K562 (cell line): ENCODE results near the gene CDH8. TPM values are rescaled to one million over a fixed set of nuclear protein-coding genes. Genes with fewer than 3 reads are reported as not detected.
"Not testable (repeated sequence)": the region's sequence is repeated elsewhere in the genome, so short reads cannot be mapped to it uniquely, and the experiment has no call there.

ENCODE experiments used
- ATAC-seq: fragments of 200-7000 bp; cut with Tn5 transposase; 3 replicates; pipeline ENCODE4 v1.9.1; 2020; ENCODE audit warnings: moderate library complexity
- BruUV-seq: library from RNA; stranded (reverse); fragments of 400-500 nt; replicated peaks from 2 replicates; lab custom pipeline; 2021; lab: Mats Ljungman, UMichigan
- CTCF ChIA-PET: fragments of 300-600 bp; formaldehyde crosslinking; extraction: SDS; loops from one replicate; lab custom pipeline; 2021; ENCODE audit warnings: low intra/inter-chr PET ratio; lab: Yijun Ruan, JAX
- POLR2A ChIA-PET: fragments of 300-600, 350-650 bp; sonication (Branson Sonifier 250); formaldehyde crosslinking; extraction: SDS; loops from one replicate; lab custom pipeline; 2021; ENCODE audit warnings: antibody characterized with exemption, inconsistent platforms; lab: Yijun Ruan, JAX
- DNase-seq, 4 experiments: peaks; one replicate each; pipeline versions ENCODE4 v3.0.0 to v3.0.0-alpha.2; 2011 to 2018; ENCODE audit warnings: low spot score in 3 of 4, mixed read lengths in 3 of 4; ENCODE audit errors: extremely low read depth in 1 of 4
- FAIRE-seq: peaks from 2 replicates; lab custom pipeline; 2011; peaks lifted over from hg19 to GRCh38; lab: Jason Lieb, UNC
- H2AFZ ChIP-seq: 2 replicates; pipeline ENCODE4 v1.6.0; 2011; ENCODE audit warnings: low read depth, low read length, control low read depth, inconsistent platforms
- H3K27ac ChIP-seq: fragments of 200-600 bp; 3 replicates; pipeline ENCODE4 v1.8.0; 2011; ENCODE audit warnings: low read depth, mild to moderate bottlenecking, control low read depth, inconsistent platforms, low read length, moderate library complexity, mixed read lengths; ENCODE audit errors: extremely low read depth
- H3K27me3 ChIP-seq, 2 experiments: fragments of 300-600 bp in 1 of 2; 2 replicates in 1 of 2; 3 replicates in 1 of 2; pipeline versions ENCODE4 v1.6.0 to v1.8.0; 2011; ENCODE audit warnings: inconsistent platforms in 2 of 2, low read length in 2 of 2, mild to moderate bottlenecking in 1 of 2, mixed read lengths in 1 of 2, moderate library complexity in 1 of 2; ENCODE audit not compliant: control insufficient read depth in 2 of 2, insufficient read depth in 2 of 2
- H3K36me3 ChIP-seq: fragments of 300-600 bp; 3 replicates; pipeline ENCODE4 v1.8.0; 2011; ENCODE audit warnings: mild to moderate bottlenecking, low read length, inconsistent platforms; ENCODE audit not compliant: control insufficient read depth, insufficient read depth
- H3K4me1 ChIP-seq, 2 experiments: fragments of 200-600 bp in 1 of 2; replicated peaks in 1 of 2; 2 replicates in 1 of 2; 3 replicates in 1 of 2; pipeline versions ENCODE4 v1.5.1 to v1.8.0; 2011; ENCODE audit warnings: inconsistent platforms in 2 of 2, low read length in 2 of 2, mild to moderate bottlenecking in 1 of 2, mixed read lengths in 1 of 2, moderate library complexity in 1 of 2; ENCODE audit not compliant: control insufficient read depth in 2 of 2, insufficient read depth in 2 of 2
- H3K4me2 ChIP-seq: 2 replicates; pipeline ENCODE4 v1.6.1; 2011; ENCODE audit warnings: low read length, control low read depth, inconsistent platforms, mixed read lengths; ENCODE audit not compliant: insufficient read depth
- H3K4me3 ChIP-seq: fragments of 200-600 bp; sonication (generic), shearing (Covaris generic); 2 replicates; pipeline ENCODE4 v1.5.1; 2016; ENCODE audit warnings: control low read depth, inconsistent platforms
- H3K79me2 ChIP-seq: fragments of 200-600 bp; 3 replicates; pipeline ENCODE4 v1.8.0; 2011; ENCODE audit warnings: low read length, inconsistent platforms; ENCODE audit not compliant: control insufficient read depth, insufficient read depth
- H3K9ac ChIP-seq, 2 experiments: 2 replicates each; pipeline versions ENCODE4 v1.6.0 to v1.6.1; 2011; ENCODE audit warnings: low read depth in 2 of 2, low read length in 2 of 2, control low read depth in 1 of 2, inconsistent platforms in 1 of 2, mild to moderate bottlenecking in 1 of 2, mixed read lengths in 1 of 2; ENCODE audit not compliant: insufficient read depth in 1 of 2
- H3K9me1 ChIP-seq: one replicate; pipeline ENCODE4 v1.6.0; 2011; ENCODE audit warnings: inconsistent platforms, mild to moderate bottlenecking, low read length, moderate library complexity; ENCODE audit not compliant: control insufficient read depth, insufficient read depth
- H3K9me3 ChIP-seq: replicated peaks from 2 replicates; pipeline ENCODE4 v1.5.1; 2011; ENCODE audit warnings: low read depth, low read length, inconsistent platforms; ENCODE audit not compliant: control insufficient read depth, insufficient read depth
- H4K20me1 ChIP-seq: replicated peaks from 2 replicates; pipeline ENCODE4 v1.6.1; 2011; ENCODE audit warnings: low read length, inconsistent platforms, mixed read lengths; ENCODE audit not compliant: control insufficient read depth, insufficient read depth
- CBX5 ChIP-seq: IDR thresholded peaks from 2 replicates; pipeline ENCODE4 v1.6.1; 2014; ENCODE audit warnings: low read depth, borderline replicate concordance
- COPS2 ChIP-seq: fragments of 450-650 bp; conservative IDR thresholded peaks from 2 replicates; pipeline ENCODE4 v1.6.1; 2016; ENCODE audit warnings: mild to moderate bottlenecking, moderate library complexity
- KAT7 ChIP-seq: sonication (generic); formaldehyde crosslinking; IDR thresholded peaks from 2 replicates; pipeline ENCODE4 v1.8.0; 2022; ENCODE audit warnings: missing genetic modification reagents, mild to moderate bottlenecking, borderline replicate concordance
- KLF6 ChIP-seq: fragments of 250-450 bp; sonication (Bioruptor Pico); IDR thresholded peaks from 2 replicates; pipeline ENCODE4 v1.4.0; 2020; ENCODE audit warnings: mild to moderate bottlenecking, moderate library complexity, borderline replicate concordance
- MYC ChIP-seq, 2 experiments: fragments of 250-450 bp in 1 of 2; sonication (Bioruptor Pico) in 1 of 2; IDR thresholded peaks; 2 replicates each; pipeline versions ENCODE4 v1.5.1 to v1.6.1; 2012 to 2021; ENCODE audit warnings: low read depth in 2 of 2, borderline replicate concordance in 1 of 2, improper control_type of control experiment in 1 of 2, low read length in 1 of 2, mild to moderate bottlenecking in 1 of 2, moderate library complexity in 1 of 2
- PHF21A ChIP-seq: fragments of 450-650 bp; IDR thresholded peaks from 2 replicates; pipeline ENCODE4 v1.6.1; 2017; ENCODE audit warnings: low read depth, borderline replicate concordance
- ZNF224 ChIP-seq: sonication (generic); formaldehyde crosslinking; IDR thresholded peaks from 2 replicates; pipeline ENCODE4 v1.8.0; 2022; ENCODE audit warnings: mild to moderate bottlenecking, missing genetic modification reagents
- ZNF589 ChIP-seq: fragments of 200-800 bp; sonication (Bioruptor generic); IDR thresholded peaks from 2 replicates; pipeline ENCODE4 v1.6.1; 2016; ENCODE audit warnings: low read depth, missing genetic modification characterization, missing compliant biosample characterization
- WGBS: fragments of 100-300 bp; shearing (Covaris generic); methylation state at CpG from one replicate; pipeline ENCODE4 v1.1.6; 2016; ENCODE audit warnings: low coverage, mixed read lengths; ENCODE audit not compliant: insufficient coverage; ENCODE audit errors: missing lambda C conversion rate; 5-methylcytosine and 5-hydroxymethylcytosine counted together
- in situ Hi-C: fragments of 300-500 bp; cut with MboI; formaldehyde crosslinking; loops from 4 replicates; pipeline ENCODE4 v1.15.0; 2018; ENCODE audit warnings: inconsistent platforms, mixed read lengths
- intact Hi-C: fragments of 100-400 bp; cut with micrococcal nuclease; formaldehyde crosslinking; loops from 2 replicates; pipeline ENCODE4 v1.14.2; 2022
- polyA plus RNA-seq, 8 experiments: library from polyadenylated mRNA; depleted of rRNA in 4 of 8; stranded (reverse) in 5 of 8; unstranded in 3 of 8; fragments of >200 nt; fragmentation: Nextera tagmentation in 2 of 8; fragmentation: Illumina TruSeq in 1 of 8; extraction: Ambion mirVana in 2 of 8; extraction: Trizol in 1 of 8; gene quantifications; 2 replicates each; pipeline versions ENCODE4 v1.2.1 to v1.2.3, GENCODE V29; 2011 to 2014; ENCODE audit warnings: inconsistent platforms in 1 of 8, missing spikeins in 1 of 8
- total RNA-seq, 7 experiments: library from RNA; depleted of rRNA in 6 of 7; stranded (reverse); fragments of >200 nt in 6 of 7; fragmentation: Illumina TruSeq in 2 of 7; extraction: Trizol in 2 of 7; gene quantifications; 2 replicates each; pipeline versions ENCODE4 v1.2.1 to v1.2.3, GENCODE V29; 2011 to 2021; ENCODE audit warnings: low replicate concordance in 1 of 7
- TF ChIP-seq, protein P1 (sequence below): fragments of 450-650 bp; IDR thresholded peaks from 2 replicates; pipeline ENCODE4 v1.6.1; 2018; ENCODE audit warnings: mild to moderate bottlenecking, low read depth; ENCODE audit not compliant: partially characterized antibody
- TF ChIP-seq, protein P2 (sequence below): conservative IDR thresholded peaks from 2 replicates; pipeline ENCODE4 v1.6.1; 2011; ENCODE audit warnings: low read depth, mild to moderate bottlenecking, low read length; ENCODE audit not compliant: control insufficient read depth
- TF ChIP-seq, protein P3 (sequence below): sonication (generic); formaldehyde crosslinking; IDR thresholded peaks from 2 replicates; pipeline ENCODE4 v1.8.0; 2022; ENCODE audit warnings: missing genetic modification reagents, mild to moderate bottlenecking, moderate library complexity, borderline replicate concordance

Gene CDH8
- total and polyA plus RNA-seq, 9 of the 15 experiments (the other 6 are each of a cell fraction or from before 2014, with no cell fraction given): 0.22 to 1.4 (median 0.42) TPM; not detected in 4

DNA sequence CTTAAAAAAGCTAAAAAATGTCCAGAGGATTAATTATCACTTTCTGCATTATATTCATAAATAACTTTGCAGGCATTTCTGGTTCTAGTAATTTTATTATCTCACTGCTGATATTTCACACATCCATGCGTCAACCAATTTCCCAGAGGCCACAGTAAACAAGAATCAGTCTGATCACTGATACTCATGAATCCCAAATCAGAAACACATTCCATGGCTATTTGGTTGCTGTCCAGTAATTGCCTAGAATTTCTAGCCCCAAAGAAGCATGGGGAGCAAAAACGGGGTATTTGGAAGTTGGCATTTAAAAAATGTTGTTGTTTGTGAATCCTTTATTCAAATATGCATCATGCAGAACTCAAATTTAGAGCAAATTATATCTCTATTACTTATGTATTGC lies 244.8 kb downstream of the CDH8 start:
- 0% methylated on average over 2 of the region's 2 CpGs for WGBS
- no peaks in the 10 kb centered on the region for H4K20me1 ChIP-seq
- no peak overlapping the region for H2AFZ ChIP-seq
- DNase-seq (no peak), FAIRE-seq (no peak), ATAC-seq (no peak)
- no peak overlapping the region for H3K4me3 ChIP-seq
- no peak overlapping the region for H3K9ac ChIP-seq
- no peaks in the 10 kb centered on the region for H3K27me3 ChIP-seq
- BruUV-seq: no TSS peak
- TF ChIP-seq PHF21A (no peak), CBX5 (no peak), COPS2 (no peak), ZNF224 (CRISPR knock-in tag) (no peak), MYC (IDR thresholded peaks at IDR 0.05; ENCODE audit: low read depth, low read length) (no peak), MYC (CRISPR knock-in tag; IDR thresholded peaks at IDR 0.05; ENCODE audit: borderline replicate concordance, low read depth) (no peak), ZNF589 (CRISPR knock-in tag) (no peak), KLF6 (CRISPR knock-in tag) (no peak), KAT7 (no peak)
- TF ChIP-seq, protein P1, sequence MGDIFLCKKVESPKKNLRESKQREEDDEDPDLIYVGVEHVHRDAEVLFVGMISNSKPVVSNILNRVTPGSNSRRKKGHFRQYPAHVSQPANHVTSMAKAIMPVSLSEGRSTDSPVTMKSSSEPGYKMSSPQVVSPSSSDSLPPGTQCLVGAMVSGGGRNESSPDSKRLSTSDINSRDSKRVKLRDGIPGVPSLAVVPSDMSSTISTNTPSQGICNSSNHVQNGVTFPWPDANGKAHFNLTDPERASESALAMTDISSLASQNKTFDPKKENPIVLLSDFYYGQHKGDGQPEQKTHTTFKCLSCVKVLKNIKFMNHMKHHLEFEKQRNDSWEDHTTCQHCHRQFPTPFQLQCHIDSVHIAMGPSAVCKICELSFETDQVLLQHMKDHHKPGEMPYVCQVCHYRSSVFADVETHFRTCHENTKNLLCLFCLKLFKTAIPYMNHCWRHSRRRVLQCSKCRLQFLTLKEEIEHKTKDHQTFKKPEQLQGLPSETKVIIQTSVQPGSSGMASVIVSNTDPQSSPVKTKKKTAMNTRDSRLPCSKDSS: no peak
- TF ChIP-seq, protein P2, sequence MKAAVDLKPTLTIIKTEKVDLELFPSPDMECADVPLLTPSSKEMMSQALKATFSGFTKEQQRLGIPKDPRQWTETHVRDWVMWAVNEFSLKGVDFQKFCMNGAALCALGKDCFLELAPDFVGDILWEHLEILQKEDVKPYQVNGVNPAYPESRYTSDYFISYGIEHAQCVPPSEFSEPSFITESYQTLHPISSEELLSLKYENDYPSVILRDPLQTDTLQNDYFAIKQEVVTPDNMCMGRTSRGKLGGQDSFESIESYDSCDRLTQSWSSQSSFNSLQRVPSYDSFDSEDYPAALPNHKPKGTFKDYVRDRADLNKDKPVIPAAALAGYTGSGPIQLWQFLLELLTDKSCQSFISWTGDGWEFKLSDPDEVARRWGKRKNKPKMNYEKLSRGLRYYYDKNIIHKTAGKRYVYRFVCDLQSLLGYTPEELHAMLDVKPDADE: no peak
- TF ChIP-seq, protein P3, sequence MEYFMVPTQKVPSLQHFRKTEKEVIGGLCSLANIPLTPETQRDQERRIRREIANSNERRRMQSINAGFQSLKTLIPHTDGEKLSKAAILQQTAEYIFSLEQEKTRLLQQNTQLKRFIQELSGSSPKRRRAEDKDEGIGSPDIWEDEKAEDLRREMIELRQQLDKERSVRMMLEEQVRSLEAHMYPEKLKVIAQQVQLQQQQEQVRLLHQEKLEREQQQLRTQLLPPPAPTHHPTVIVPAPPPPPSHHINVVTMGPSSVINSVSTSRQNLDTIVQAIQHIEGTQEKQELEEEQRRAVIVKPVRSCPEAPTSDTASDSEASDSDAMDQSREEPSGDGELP (CRISPR knock-in tag): no peak
- H3K4me1 ChIP-seq: no peaks in the 10 kb centered on the region
- ChIA-PET POLR2A (no interaction called here), CTCF (no interaction called here)
- H3K9me3 ChIP-seq: no peaks in the 10 kb centered on the region
- H3K79me2 ChIP-seq: no peaks in the 10 kb centered on the region
- no peak overlapping the region for H3K4me2 ChIP-seq
- intact Hi-C loops: no loop called here
- in situ Hi-C loops: no loop called here
- no peaks in the 10 kb centered on the region for H3K9me1 ChIP-seq
- no peak overlapping the region for H3K27ac ChIP-seq
- no peaks in the 10 kb centered on the region for H3K36me3 ChIP-seq

DNA sequence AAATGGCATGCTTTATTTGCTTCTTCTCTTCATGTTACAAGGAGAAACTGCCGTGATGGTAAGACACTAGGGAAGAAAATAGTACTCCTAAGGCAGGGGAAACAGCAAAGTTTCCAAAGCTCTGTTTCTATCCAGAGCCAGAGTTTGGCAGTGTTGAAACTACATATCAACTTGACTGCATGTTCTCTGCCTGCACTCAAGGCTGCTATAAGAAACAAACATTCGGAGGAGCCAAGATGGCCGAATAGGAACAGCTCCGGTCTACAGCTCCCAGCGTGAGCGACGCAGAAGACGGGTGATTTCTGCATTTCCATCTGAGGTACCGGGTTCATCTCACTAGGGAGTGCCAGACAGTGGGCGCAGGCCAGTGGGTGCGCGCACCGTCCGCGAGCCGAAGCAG lies 254.4 kb downstream of the CDH8 start:
- CTCF ChIA-PET, H4K20me1 ChIP-seq, H3K9ac ChIP-seq, H3K4me3 ChIP-seq, ATAC-seq, H3K4me1 ChIP-seq, BruUV-seq, H3K27ac ChIP-seq, H3K79me2 ChIP-seq, H2AFZ ChIP-seq, H3K36me3 ChIP-seq, in situ Hi-C loops, FAIRE-seq, H3K4me2 ChIP-seq, H3K9me3 ChIP-seq, POLR2A ChIA-PET, H3K27me3 ChIP-seq, intact Hi-C loops, H3K9me1 ChIP-seq, DNase-seq: not testable (repeated sequence)
- under 1% methylated on average over 8 of the region's 16 CpGs for WGBS
